ENCODE results near the gene DGCR8. TPM values are rescaled to one million over a fixed set of nuclear protein-coding genes. Genes with fewer than 3 reads are reported as not detected.

The DGCR8 gene
- total RNA-seq, 1 experiment from 2014 or later, result 16.4 TPM

DNA sequence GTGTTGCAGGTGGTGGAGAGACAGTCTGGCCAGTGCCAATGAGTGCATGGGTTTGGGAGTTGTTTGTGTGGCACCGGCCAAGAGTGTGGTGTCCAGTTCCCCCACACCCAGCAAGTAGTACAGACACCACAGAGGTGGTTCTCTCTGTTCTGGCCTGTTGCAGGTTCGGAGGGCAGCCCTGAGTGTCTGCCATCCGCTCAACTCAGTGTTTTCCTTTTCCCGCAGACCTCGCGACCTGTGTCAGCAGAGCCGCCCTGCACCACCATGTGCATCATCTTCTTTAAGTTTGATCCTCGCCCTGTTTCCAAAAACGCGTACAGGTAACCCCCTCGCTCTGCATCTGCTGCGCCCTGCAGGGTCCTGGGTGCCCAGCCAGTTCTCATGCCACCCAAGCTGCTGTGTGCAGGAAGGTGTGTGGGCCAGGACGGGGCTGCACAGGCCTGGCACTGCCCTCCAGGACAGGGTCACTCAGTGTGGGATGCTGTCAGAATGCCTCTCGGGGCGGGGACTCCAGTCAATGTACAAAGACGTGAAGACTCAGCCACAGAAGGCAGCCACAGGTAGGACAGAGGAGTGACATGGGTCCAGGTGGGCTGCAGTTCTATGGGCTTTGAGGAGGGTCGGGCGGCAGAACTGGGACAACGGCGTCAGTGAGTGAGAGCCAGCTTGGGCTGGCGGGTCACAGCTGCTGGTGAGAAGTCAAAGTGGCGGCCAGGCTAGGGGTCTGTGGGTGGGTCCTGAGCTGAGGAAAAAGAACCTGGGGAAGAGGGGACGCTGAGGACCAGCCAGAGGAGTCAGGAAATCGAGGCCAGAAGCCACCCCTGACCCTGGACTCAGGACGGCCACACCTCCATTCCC, 43.3 kb upstream of the DGCR8 start:
- Histone ChIP-seq H3K9me3 (ENCODE audit: low read length) (no peaks in the 10 kb centered on the region), H3K27ac (ENCODE audit: low read length) (peak overlapping the region; percentile 97), H3K4me2 (ENCODE audit: low read depth, low read length, poor library complexity, severe bottlenecking) (peak overlapping the region; percentile 64), H3K9me2 (replicated peaks; ENCODE audit: insufficient read depth, low read length) (no peaks in the 10 kb centered on the region), H3K9ac (ENCODE audit: low read length) (peak overlapping the region; percentile 70), H2AFZ (ENCODE audit: low read length) (no peak overlapping the region), H3K4me1 (ENCODE audit: low read length) (peaks cover 60% of the 10 kb centered on the region), H4K20me1 (ENCODE audit: insufficient read depth, low read depth, low read length) (no peaks in the 10 kb centered on the region), H3K79me2 (ENCODE audit: low read length) (peaks cover 27% of the 10 kb centered on the region), H3K27me3 (ENCODE audit: low read length) (no peaks in the 10 kb centered on the region), H3K36me3 (ENCODE audit: insufficient read depth, low read length) (peaks cover 19% of the 10 kb centered on the region), H3K4me3 (ENCODE audit: low read length) (peak overlapping the region; percentile 36; the same call in 1 of the 2 replicates)
- no peak for DNase-seq

- Histone ChIP-seq H3K9me2 (replicated peaks; ENCODE audit: insufficient read depth, low read length) (no peaks in the 10 kb centered on the region), H3K27me3 (ENCODE audit: low read length) (no peaks in the 10 kb centered on the region), H3K4me3 (ENCODE audit: low read length) (no peak overlapping the region), H3K36me3 (ENCODE audit: insufficient read depth, low read length) (peaks cover 19% of the 10 kb centered on the region), H3K9ac (ENCODE audit: low read length) (peak overlapping the region; percentile 70; the same call in 1 of the 2 replicates), H3K79me2 (ENCODE audit: low read length) (peaks cover 22% of the 10 kb centered on the region), H3K4me1 (ENCODE audit: low read length) (peaks cover 53% of the 10 kb centered on the region), H4K20me1 (ENCODE audit: insufficient read depth, low read depth, low read length) (no peaks in the 10 kb centered on the region), H3K4me2 (ENCODE audit: low read depth, low read length, poor library complexity, severe bottlenecking) (no peak overlapping the region), H3K27ac (ENCODE audit: low read length) (peak overlapping the region; percentile 97), H3K9me3 (ENCODE audit: low read length) (no peaks in the 10 kb centered on the region), H2AFZ (ENCODE audit: low read length) (no peak overlapping the region)
- no peak for DNase-seq
Measured at GRCh38 chr22:20037419-20037818, 42.6 kb upstream of the DGCR8 start.

DNA sequence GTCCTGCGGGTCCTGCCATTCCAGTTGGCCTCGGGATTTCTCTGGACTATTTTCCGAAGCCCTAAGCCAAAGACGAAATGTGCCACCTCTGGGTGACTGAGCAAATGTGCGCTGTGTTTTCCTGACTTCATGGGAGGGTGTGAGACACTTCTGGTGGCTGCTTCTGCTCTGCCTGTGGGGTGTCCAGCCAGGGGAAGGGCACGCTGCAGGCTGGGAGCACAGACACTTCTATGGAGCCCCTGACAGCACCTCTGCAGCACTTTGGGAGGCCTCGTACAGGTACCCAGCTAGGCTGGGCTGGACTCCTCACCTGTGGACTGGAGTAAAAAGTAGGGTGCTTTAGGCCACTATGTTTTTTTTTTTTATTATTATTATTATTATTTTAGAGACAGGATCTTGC, 41.5 kb upstream of the DGCR8 start:
- DNase-seq, result no peak
- Histone ChIP-seq H3K79me2 (ENCODE audit: low read length) (peaks cover 22% of the 10 kb centered on the region), H3K9me3 (ENCODE audit: low read length) (no peaks in the 10 kb centered on the region), H3K4me1 (ENCODE audit: low read length) (peaks cover 41% of the 10 kb centered on the region), H3K9ac (ENCODE audit: low read length) (no peak overlapping the region), H3K36me3 (ENCODE audit: insufficient read depth, low read length) (peaks cover 22% of the 10 kb centered on the region), H4K20me1 (ENCODE audit: insufficient read depth, low read depth, low read length) (no peaks in the 10 kb centered on the region), H3K27ac (ENCODE audit: low read length) (0 out of 2 replicates have a peak overlapping the region, but pooled peaks have one; percentile 97), H3K9me2 (replicated peaks; ENCODE audit: insufficient read depth, low read length) (no peaks in the 10 kb centered on the region), H3K27me3 (ENCODE audit: low read length) (no peaks in the 10 kb centered on the region), H2AFZ (ENCODE audit: low read length) (no peak overlapping the region), H3K4me2 (ENCODE audit: low read depth, low read length, poor library complexity, severe bottlenecking) (no peak overlapping the region), H3K4me3 (ENCODE audit: low read length) (no peak overlapping the region)

DNA sequence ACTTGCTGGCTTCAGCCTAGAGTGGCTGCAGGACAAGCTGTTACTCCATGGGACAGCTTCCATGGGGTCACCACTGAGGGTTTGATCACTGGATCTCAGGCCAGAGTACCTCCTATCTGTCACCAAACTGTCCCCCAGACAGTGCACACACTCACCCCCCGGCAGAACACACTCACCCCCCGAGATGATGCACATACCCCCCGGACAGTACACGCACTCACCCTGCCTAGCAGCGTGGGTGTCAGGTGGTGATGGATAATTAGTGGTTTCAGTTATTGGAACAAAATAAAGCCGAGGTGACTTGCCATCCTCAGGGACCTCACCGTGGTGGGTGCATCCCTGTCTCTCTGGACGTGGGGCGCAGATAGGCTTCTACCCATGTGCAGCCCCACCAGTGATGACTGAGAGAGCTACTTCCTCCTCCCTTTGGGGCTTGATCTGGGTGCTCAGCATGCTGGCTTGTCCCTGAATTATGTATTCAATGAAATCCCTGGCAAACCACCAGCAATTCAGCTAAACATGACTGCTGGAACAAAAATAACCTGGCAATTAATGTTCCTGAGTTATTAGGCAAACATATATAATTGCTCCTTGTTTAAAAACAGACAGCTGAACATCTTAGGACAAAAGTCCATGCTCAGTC, 40.2 kb upstream of the DGCR8 start:
- Histone ChIP-seq H3K27me3 (ENCODE audit: low read length) (no peaks in the 10 kb centered on the region), H2AFZ (ENCODE audit: low read length) (no peak overlapping the region), H3K27ac (ENCODE audit: low read length) (no peak overlapping the region), H3K4me1 (ENCODE audit: low read length) (peaks cover 30% of the 10 kb centered on the region), H3K4me3 (ENCODE audit: low read length) (no peak overlapping the region), H3K79me2 (ENCODE audit: low read length) (peaks cover 28% of the 10 kb centered on the region), H3K36me3 (ENCODE audit: insufficient read depth, low read length) (peaks cover 31% of the 10 kb centered on the region), H3K9ac (ENCODE audit: low read length) (no peak overlapping the region), H3K9me3 (ENCODE audit: low read length) (no peaks in the 10 kb centered on the region), H3K4me2 (ENCODE audit: low read depth, low read length, poor library complexity, severe bottlenecking) (no peak overlapping the region), H3K9me2 (replicated peaks; ENCODE audit: insufficient read depth, low read length) (no peaks in the 10 kb centered on the region), H4K20me1 (ENCODE audit: insufficient read depth, low read depth, low read length) (no peaks in the 10 kb centered on the region)
- DNase-seq, result no peak

DNA sequence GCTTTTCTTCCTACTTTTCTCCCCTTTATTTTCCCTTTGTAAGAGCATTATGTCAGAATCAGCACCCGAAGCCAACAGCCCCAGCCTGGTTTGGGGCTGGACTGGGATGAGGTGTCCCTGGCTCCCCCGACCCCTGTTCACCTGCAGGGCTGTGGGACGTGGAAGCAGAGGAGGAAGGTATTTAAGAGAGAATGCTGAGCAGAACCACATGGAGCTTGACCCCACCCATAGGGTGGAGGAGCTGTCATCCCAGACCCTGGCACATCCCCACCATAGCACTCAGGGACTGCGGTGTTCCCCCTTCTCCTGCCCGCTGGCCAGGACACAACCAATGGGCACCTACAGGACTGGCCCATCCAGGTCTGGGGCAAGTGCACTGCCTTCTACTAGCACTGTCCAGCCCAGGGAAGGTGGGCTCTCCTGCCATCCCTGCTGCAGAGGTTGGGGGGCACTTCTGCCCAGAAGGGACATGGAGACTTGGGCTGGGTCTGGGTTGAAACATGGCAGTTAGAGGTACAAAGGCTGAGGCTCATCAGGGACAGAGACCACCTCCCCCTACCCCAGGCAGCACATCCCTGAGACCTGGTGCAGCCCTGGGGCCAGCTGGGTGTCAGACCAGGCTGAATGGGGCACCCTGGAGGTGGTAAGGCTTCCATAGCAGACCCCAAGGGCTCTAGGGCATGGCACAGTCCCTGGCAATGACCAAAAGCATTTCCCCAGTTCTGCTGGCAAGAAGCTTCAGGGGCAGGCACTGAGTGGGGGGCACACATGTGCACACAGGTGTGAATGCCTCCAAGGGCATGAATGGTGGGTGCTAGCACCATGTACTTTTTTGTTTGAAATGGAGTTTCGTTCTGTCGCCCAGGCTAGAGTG, 39.5 kb upstream of the DGCR8 start:
- H3K9me2 ChIP-seq (replicated peaks; ENCODE audit: insufficient read depth, low read length), result no peaks in the 10 kb centered on the region
- no peak overlapping the region for H3K4me2 ChIP-seq (ENCODE audit: low read depth, low read length, poor library complexity, severe bottlenecking)
- no peak for DNase-seq
- no peaks in the 10 kb centered on the region for H4K20me1 ChIP-seq (ENCODE audit: insufficient read depth, low read depth, low read length)
- H3K4me3 ChIP-seq (ENCODE audit: low read length), result no peak overlapping the region
- no peaks in the 10 kb centered on the region for H3K9me3 ChIP-seq (ENCODE audit: low read length)
- H3K27ac ChIP-seq (ENCODE audit: low read length), result no peak overlapping the region
- H3K9ac ChIP-seq (ENCODE audit: low read length), result no peak overlapping the region
- H3K36me3 ChIP-seq (ENCODE audit: insufficient read depth, low read length), result peaks cover 34% of the 10 kb centered on the region
- H3K79me2 ChIP-seq (ENCODE audit: low read length), result peaks cover 31% of the 10 kb centered on the region
- no peak overlapping the region for H2AFZ ChIP-seq (ENCODE audit: low read length)
- H3K27me3 ChIP-seq (ENCODE audit: low read length), result no peaks in the 10 kb centered on the region
- peaks cover 26% of the 10 kb centered on the region for H3K4me1 ChIP-seq (ENCODE audit: low read length)

GRCh38 chr22:20043057-20043996, 36.7 kb upstream of the DGCR8 start:
- Histone ChIP-seq H2AFZ (ENCODE audit: low read length) (no peak overlapping the region), H3K4me1 (ENCODE audit: low read length) (0 out of 2 replicates have a peak, but pooled peaks cover 4% of the 10 kb centered on the region), H3K9me2 (replicated peaks; ENCODE audit: insufficient read depth, low read length) (no peaks in the 10 kb centered on the region), H3K27ac (ENCODE audit: low read length) (no peak overlapping the region), H3K36me3 (ENCODE audit: insufficient read depth, low read length) (peaks cover 43% of the 10 kb centered on the region), H3K27me3 (ENCODE audit: low read length) (no peaks in the 10 kb centered on the region), H3K4me2 (ENCODE audit: low read depth, low read length, poor library complexity, severe bottlenecking) (no peak overlapping the region), H3K9ac (ENCODE audit: low read length) (no peak overlapping the region), H3K4me3 (ENCODE audit: low read length) (no peak overlapping the region), H3K9me3 (ENCODE audit: low read length) (no peaks in the 10 kb centered on the region), H4K20me1 (ENCODE audit: insufficient read depth, low read depth, low read length) (no peaks in the 10 kb centered on the region), H3K79me2 (ENCODE audit: low read length) (peaks cover 30% of the 10 kb centered on the region; the same call in 1 of the 2 replicates)
- DNase-seq, result no peak

GRCh38 chr22:20043997-20044342, 36.1 kb upstream of the DGCR8 start:
- Histone ChIP-seq H4K20me1 (ENCODE audit: insufficient read depth, low read depth, low read length) (no peaks in the 10 kb centered on the region), H3K79me2 (ENCODE audit: low read length) (peaks cover 30% of the 10 kb centered on the region), H3K9ac (ENCODE audit: low read length) (no peak overlapping the region), H3K9me3 (ENCODE audit: low read length) (no peaks in the 10 kb centered on the region), H2AFZ (ENCODE audit: low read length) (no peak overlapping the region), H3K4me2 (ENCODE audit: low read depth, low read length, poor library complexity, severe bottlenecking) (no peak overlapping the region), H3K4me1 (ENCODE audit: low read length) (0 out of 2 replicates have a peak, but pooled peaks cover 4% of the 10 kb centered on the region), H3K36me3 (ENCODE audit: insufficient read depth, low read length) (peaks cover 43% of the 10 kb centered on the region), H3K4me3 (ENCODE audit: low read length) (no peak overlapping the region), H3K9me2 (replicated peaks; ENCODE audit: insufficient read depth, low read length) (no peaks in the 10 kb centered on the region), H3K27me3 (ENCODE audit: low read length) (no peaks in the 10 kb centered on the region), H3K27ac (ENCODE audit: low read length) (no peak overlapping the region)
- no peak for DNase-seq
